Aorta (tissue), 5 donors: ENCODE results near the gene SLC6A17. TPM values are rescaled to one million over a fixed set of nuclear protein-coding genes. Genes with fewer than 3 reads are reported as not detected.
A peak's percentile ranks its signal among the peaks of the same experiment; 100 is the strongest.

Experiments used
- ATAC-seq: fragments of 200-7000 bp; cut with Tn5 transposase; one replicate; pipeline ENCODE4 v1.9.1; 2022; ENCODE audit warnings: moderate library complexity; ENCODE audit not compliant: low FRiP score
- DNase-seq, 2 donors: peaks; one replicate each; pipeline ENCODE4 v3.0.0-alpha.2; 2020
- H3K27ac ChIP-seq, 2 donors: one replicate each; pipeline ENCODE4 v1.5.1; 2013; ENCODE audit warnings: low read length in 2 of 2, mild to moderate bottlenecking in 2 of 2, moderate library complexity in 2 of 2, control low read depth in 1 of 2, inconsistent platforms in 1 of 2, low read depth in 1 of 2
- H3K27me3 ChIP-seq, 2 donors: one replicate each; pipeline ENCODE4 v1.6.1; 2013; ENCODE audit warnings: control low read depth in 1 of 2, low read length in 1 of 2, mild to moderate bottlenecking in 1 of 2, moderate library complexity in 1 of 2; ENCODE audit not compliant: insufficient read depth in 2 of 2, control insufficient read depth in 1 of 2
- H3K36me3 ChIP-seq, 2 donors: one replicate each; pipeline ENCODE4 v1.6.1; 2013; ENCODE audit warnings: control low read depth in 1 of 2, low read length in 1 of 2, mild to moderate bottlenecking in 1 of 2; ENCODE audit not compliant: insufficient read depth in 2 of 2, control insufficient read depth in 1 of 2
- H3K4me1 ChIP-seq, 2 donors: one replicate each; pipeline ENCODE4 v1.6.1; 2013; ENCODE audit warnings: low read length in 2 of 2, control low read depth in 1 of 2, mild to moderate bottlenecking in 1 of 2, moderate library complexity in 1 of 2; ENCODE audit not compliant: insufficient read depth in 2 of 2, control insufficient read depth in 1 of 2
- H3K4me3 ChIP-seq, 2 donors: one replicate each; pipeline ENCODE4 v1.5.1; 2013; ENCODE audit warnings: low read length in 2 of 2, control low read depth in 1 of 2, mild to moderate bottlenecking in 1 of 2
- H3K9me3 ChIP-seq: one replicate; pipeline ENCODE4 v1.6.1; 2013; ENCODE audit warnings: mild to moderate bottlenecking, low read length; ENCODE audit not compliant: control insufficient read depth
- WGBS, 2 donors: extraction: QIAGEN DNeasy Blood & Tissue Kit; methylation state at CpG; one replicate each; pipeline ENCODE4 v1.1.7; 2013; 5-methylcytosine and 5-hydroxymethylcytosine counted together
- intact Hi-C, 2 donors: fragments of 100-400 bp; cut with DNase I; formaldehyde crosslinking; loops; one replicate each; pipeline versions ENCODE4 v1.14.2 to v1.15.0; 2022
- long read RNA-seq, 2 donors: library from polyadenylated mRNA; unstranded; transcript quantifications; one replicate each; pipeline ENCODE4 v2.0.0, GENCODE V29; 2020 to 2021
- polyA plus RNA-seq, 2 donors: library from polyadenylated mRNA; stranded (reverse); fragments of 200-250 nt; gene quantifications; one replicate each; pipeline ENCODE4 v1.2.3, GENCODE V29; 2013
- total RNA-seq, 2 donors: library from RNA; stranded (reverse); fragmentation: NEBNext Ultra II Directional; extraction: Animal tissue kit (Norgen Biotek cat#: 25700); gene quantifications; one replicate each; pipeline ENCODE4 v1.2.1, GENCODE V29; 2021
- donor health status: healthy with polysubstance abuse.
- donor health status: Bipolar disorder and iron deficiency.
- donor health status: DM: no; HTN: no; CAD: no.
- donor health status: DM: no; HTN: no; CAD: no.
- donor health status: DM: yes; HTN: yes; CAD: no.

The SLC6A17 gene
- total RNA-seq (under 1 TPM; 0.21 to 0.49 TPM), polyA plus RNA-seq (under 1 TPM in 1 of 2 donors, not detected in 1; 0.18 TPM)
- long read RNA-seq, donor 1: 0 reads
- long read RNA-seq, donor 2: 0 reads

DNA sequence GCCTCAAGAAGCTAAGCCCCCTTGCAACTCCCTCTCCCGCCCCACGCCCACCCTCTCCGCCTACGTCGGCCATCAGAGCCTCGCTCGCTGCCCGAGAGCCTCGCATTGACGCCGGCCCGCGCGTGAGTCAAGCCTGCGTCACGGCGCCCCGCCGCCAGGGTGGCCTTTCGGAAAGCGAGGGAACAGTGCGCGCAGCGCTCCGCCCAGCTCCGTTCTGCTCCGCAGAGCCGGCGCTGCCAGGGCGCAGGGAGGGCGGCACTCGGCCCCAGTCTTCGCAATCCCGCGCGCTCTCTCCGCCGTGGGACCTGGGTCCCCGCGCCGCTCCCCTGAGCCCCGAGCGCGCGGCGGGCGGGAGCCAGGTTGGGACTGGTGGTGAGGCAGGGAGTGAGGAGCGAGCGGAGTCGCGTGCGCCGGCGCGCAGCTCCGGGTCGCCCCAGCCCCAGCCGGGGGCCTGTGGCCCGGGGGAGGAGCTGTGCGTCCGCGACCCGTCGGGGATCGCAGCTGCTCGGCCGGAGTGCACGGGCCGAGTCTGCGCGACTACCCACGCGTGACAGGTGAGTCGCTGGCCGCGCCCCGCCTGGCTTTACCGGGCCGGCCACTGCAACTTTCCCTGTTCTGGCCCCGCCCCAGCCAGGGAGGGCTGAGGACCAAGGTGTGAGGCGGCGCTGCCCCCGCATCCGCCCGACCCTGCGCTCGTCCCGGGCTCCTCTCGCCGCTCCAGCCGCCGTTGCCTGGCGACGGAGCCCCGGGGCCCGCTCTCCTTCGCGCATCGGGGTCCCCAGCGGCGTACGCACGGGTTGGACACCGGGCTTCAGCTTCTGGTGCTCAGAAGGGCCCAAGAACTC is at the start of gene SLC6A17:
Gene SLC6A17, plus strand, starts transcription at position 165 of the 845 bp plus-strand sequence. CDS start 16,436 bp downstream, outside the sequence.
- H3K4me1 ChIP-seq: no peaks in the 10 kb centered on the region
- H3K9me3 ChIP-seq: peaks cover 1% of the 10 kb centered on the region
- ATAC-seq: no peak
- no peak within 1 kb of the TSS for H3K27ac ChIP-seq
- peak in 1 of 2 donors; percentile 84 for DNase-seq
- 1% methylated on average over 93 to 104 of the region's 104 CpGs for WGBS, 2 donors
- no peaks in the 10 kb centered on the region for H3K27me3 ChIP-seq
- no peak within 1 kb of the TSS for H3K4me3 ChIP-seq
- no peaks in the 10 kb centered on the region for H3K36me3 ChIP-seq
- intact Hi-C loops: no loop called here

DNA sequence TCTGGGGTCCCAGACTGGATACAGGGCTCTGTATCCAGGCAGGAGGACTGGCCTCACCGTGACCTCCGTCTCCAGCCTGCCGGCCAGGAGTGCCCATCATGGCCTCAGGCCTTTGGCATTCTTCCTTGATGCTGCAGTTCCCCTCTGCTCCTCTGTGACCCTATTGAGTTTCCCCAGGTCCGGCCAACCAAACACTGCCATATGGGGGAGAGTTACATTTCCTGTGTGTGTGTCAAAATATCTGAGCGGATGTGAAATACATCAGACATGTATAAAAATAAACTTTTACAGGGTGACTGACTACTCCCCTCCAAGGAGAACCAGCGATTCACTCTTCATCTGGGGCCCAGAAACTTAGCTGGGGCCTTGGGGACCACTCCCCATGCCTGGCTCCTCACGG is 48.2 kb upstream of the SLC6A17 start:
- intact Hi-C loops: no loop called here
- ATAC-seq: no peak

GRCh38 chr1:110106013-110106941 is 44.0 kb upstream of the SLC6A17 start:
- peak; percentile 76 for ATAC-seq
- peak; percentile 74 to 85 for DNase-seq
- Histone ChIP-seq H3K9me3 (no peaks in the 10 kb centered on the region), H3K36me3 (no peaks in the 10 kb centered on the region), H3K27ac (no peak overlapping the region), H3K27me3 (no peaks in the 10 kb centered on the region), H3K4me3 (no peak overlapping the region), H3K4me1 (no peaks in the 10 kb centered on the region)
- intact Hi-C loops: loop anchor here in 1 of 2 donors (2.0 kb wide), 1 partner anchor 51 kb away; no protein-coding TSS in a partner anchor
- WGBS, 2 donors: 18 to 21% methylated on average over 8 of the region's 8 CpGs

More for the DNA sequence above, 48.2 kb upstream of the SLC6A17 start:
- Histone ChIP-seq H3K36me3 (no peaks in the 10 kb centered on the region), H3K4me3 (no peak overlapping the region), H3K27me3 (no peaks in the 10 kb centered on the region), H3K4me1 (no peaks in the 10 kb centered on the region), H3K9me3 (no peaks in the 10 kb centered on the region), H3K27ac (no peak overlapping the region)
- DNase-seq: no peak
- 72 to 77% methylated on average over 7 of the region's 7 CpGs for WGBS, 2 donors

- no peaks in the 10 kb centered on the region for H3K36me3 ChIP-seq
- WGBS, 2 donors: 76 to 80% methylated on average over 7 of the region's 7 CpGs
- H3K4me3 ChIP-seq: no peak overlapping the region
- ATAC-seq (no peak), DNase-seq (no peak)
- H3K27ac ChIP-seq: no peak overlapping the region
- H3K27me3 ChIP-seq: no peaks in the 10 kb centered on the region
- no peaks in the 10 kb centered on the region for H3K4me1 ChIP-seq
- intact Hi-C loops: loop anchor here (2.0 kb wide), 1 partner anchor 53 kb away; no protein-coding TSS in a partner anchor
- H3K9me3 ChIP-seq: no peaks in the 10 kb centered on the region
These were observed 42.3 kb upstream of the SLC6A17 start for GRCh38 chr1:110107867-110108469.

- WGBS, 2 donors: 87% methylated on average over 4 of the region's 4 CpGs
- Histone ChIP-seq H3K27ac (no peak overlapping the region), H3K27me3 (no peaks in the 10 kb centered on the region), H3K4me1 (no peaks in the 10 kb centered on the region), H3K36me3 (no peaks in the 10 kb centered on the region), H3K9me3 (no peaks in the 10 kb centered on the region), H3K4me3 (no peak overlapping the region)
- no peak for DNase-seq
- intact Hi-C loops: no loop called here
- ATAC-seq: no peak
These were observed 39.2 kb upstream of the SLC6A17 start for GRCh38 chr1:110111081-110111480.

DNA sequence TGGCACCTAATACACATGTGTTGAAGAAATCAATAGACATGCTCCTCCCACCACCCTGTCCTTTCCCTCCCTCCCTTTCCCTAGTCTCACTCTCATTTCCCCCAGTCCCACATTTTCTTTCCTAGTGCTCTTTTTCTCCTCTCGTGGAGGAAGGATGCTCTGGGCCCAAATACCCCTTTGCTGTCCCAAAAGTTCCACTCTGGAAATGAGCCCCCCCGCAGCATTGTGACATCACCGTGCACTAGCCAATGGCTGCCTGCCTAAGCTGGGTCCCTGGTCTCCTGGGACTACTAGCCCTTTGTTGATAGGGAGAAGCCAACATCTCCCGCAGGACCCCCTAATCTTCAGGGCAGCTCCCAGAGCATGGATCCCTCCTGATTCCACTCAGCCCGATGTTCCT is 38.2 kb upstream of the SLC6A17 start, which contains the start of gene UBL4B:
Gene UBL4B, plus strand, starts transcription at position 301 of the 400 bp plus-strand sequence. Its CDS starts 92 bp downstream, at position 393.
- Histone ChIP-seq H3K4me1 (no peaks in the 10 kb centered on the region), H3K4me3 (no peak within 1 kb of the TSS), H3K36me3 (no peaks in the 10 kb centered on the region), H3K9me3 (no peaks in the 10 kb centered on the region), H3K27ac (no peak within 1 kb of the TSS), H3K27me3 (no peaks in the 10 kb centered on the region)
- ATAC-seq (no peak), DNase-seq (no peak)
- WGBS, 2 donors: 82 to 83% methylated on average over 5 of the region's 5 CpGs
- intact Hi-C loops: no loop called here

- Histone ChIP-seq H3K27me3 (no peaks in the 10 kb centered on the region), H3K27ac (no peak overlapping the region), H3K9me3 (no peaks in the 10 kb centered on the region), H3K4me1 (no peaks in the 10 kb centered on the region), H3K36me3 (no peaks in the 10 kb centered on the region), H3K4me3 (no peak overlapping the region)
- intact Hi-C loops: no loop called here
- ATAC-seq: no peak
- no peak for DNase-seq
- WGBS, 2 donors: 75 to 80% methylated on average over 9 of the region's 9 CpGs
These were observed 37.6 kb upstream of the SLC6A17 start for GRCh38 chr1:110112656-110113055.

- ATAC-seq (no peak), DNase-seq (no peak)
- Histone ChIP-seq H3K27me3 (no peaks in the 10 kb centered on the region), H3K4me3 (no peak overlapping the region), H3K4me1 (no peaks in the 10 kb centered on the region), H3K36me3 (no peaks in the 10 kb centered on the region), H3K27ac (no peak overlapping the region), H3K9me3 (no peaks in the 10 kb centered on the region)
- intact Hi-C loops: no loop called here
- 62 to 67% methylated on average over 5 of the region's 5 CpGs for whole genome bisulfite sequencing, 2 donors
These were observed 36.7 kb upstream of the SLC6A17 start for GRCh38 chr1:110113551-110113950.
